K562 (cell line): Measurements from ENCODE around the gene MPIG6B. TPM values are rescaled to one million over a fixed set of nuclear protein-coding genes. Genes with fewer than 3 reads are reported as not detected.

Experiments
- COPS2 ChIP-seq: fragments of 450-650 bp; conservative IDR thresholded peaks from 2 replicates; pipeline ENCODE4 v1.6.1; 2016; ENCODE audit warnings: mild to moderate bottlenecking, moderate library complexity
- CREBBP ChIP-seq: IDR thresholded peaks from one replicate; pipeline ENCODE4 v1.6.1; 2012; ENCODE audit warnings: low read depth, mild to moderate bottlenecking, control low read depth, inconsistent platforms, low read length
- CTCFL ChIP-seq: IDR thresholded peaks from 2 replicates; pipeline ENCODE4 v1.6.1; 2011; ENCODE audit warnings: borderline replicate concordance, low read depth, mild to moderate bottlenecking, moderate library complexity, low read length; ENCODE audit not compliant: insufficient read depth, poor library complexity, severe bottlenecking
- DNMT1 ChIP-seq: fragments of 450-650 bp; IDR thresholded peaks from 2 replicates; pipeline ENCODE4 v1.6.1; 2016; ENCODE audit warnings: antibody characterized with exemption, mild to moderate bottlenecking
- E2F3 ChIP-seq: fragments of 250-450 bp; sonication (Bioruptor Pico); IDR thresholded peaks from 2 replicates; pipeline ENCODE4 v1.4.0; 2020; ENCODE audit warnings: mild to moderate bottlenecking
- EGR1 ChIP-seq: fragments of 450-650 bp; conservative IDR thresholded peaks from 2 replicates; pipeline ENCODE4 v1.6.1; 2017; ENCODE audit warnings: mild to moderate bottlenecking
- ESRRA ChIP-seq: fragments of 450-650 bp; IDR thresholded peaks from 2 replicates; pipeline ENCODE4 v1.6.1; 2014; ENCODE audit warnings: low read depth, mild to moderate bottlenecking, moderate library complexity, borderline replicate concordance
- FIP1L1 ChIP-seq: fragments of 200-400 bp; formaldehyde crosslinking; IDR thresholded peaks from 2 replicates; pipeline ENCODE4 v1.6.1; 2018; ENCODE audit warnings: mild to moderate bottlenecking, low read depth, low read length; ENCODE audit not compliant: poor library complexity, severe bottlenecking
- HINFP ChIP-seq: fragments of 450-650 bp; conservative IDR thresholded peaks from 2 replicates; pipeline ENCODE4 v1.6.1; 2016; ENCODE audit warnings: missing genetic modification characterization, low read depth, mild to moderate bottlenecking, control low read depth, missing compliant biosample characterization
- JUNB ChIP-seq: fragments of 450-650 bp; formaldehyde crosslinking; conservative IDR thresholded peaks from 2 replicates; pipeline ENCODE4 v1.4.0; 2020; ENCODE audit warnings: mild to moderate bottlenecking
- MCM7 ChIP-seq, 2 experiments: fragments of 450-650 bp; IDR thresholded peaks; 2 replicates each; pipeline ENCODE4 v1.6.1; 2016 to 2018
- MTA1 ChIP-seq: fragments of 450-650 bp; IDR thresholded peaks from 2 replicates; pipeline ENCODE4 v1.6.1; 2017; ENCODE audit warnings: borderline replicate concordance
- RB1 ChIP-seq: fragments of 450-650 bp; IDR thresholded peaks from 2 replicates; pipeline ENCODE4 v1.6.1; 2017; ENCODE audit warnings: low read depth, mild to moderate bottlenecking
- RBFOX2 ChIP-seq: fragments of 200-400 bp; formaldehyde crosslinking; IDR thresholded peaks from 2 replicates; pipeline ENCODE4 v1.6.1; 2017; ENCODE audit warnings: low read depth, mild to moderate bottlenecking, low read length, moderate library complexity
- RUNX1 ChIP-seq: sonication (generic); IDR thresholded peaks from 2 replicates; pipeline ENCODE4 v1.6.1; 2016; ENCODE audit warnings: antibody characterized with exemption, low read depth
- SAP30 ChIP-seq: fragments of 200-600 bp; sonication (generic); IDR thresholded peaks from 2 replicates; pipeline ENCODE4 v1.6.1; 2012; ENCODE audit warnings: borderline replicate concordance, low read depth, mild to moderate bottlenecking, moderate library complexity, low read length, control low read depth, inconsistent platforms; ENCODE audit not compliant: insufficient read depth, poor library complexity, severe bottlenecking
- SP2 ChIP-seq: IDR thresholded peaks from 2 replicates; pipeline ENCODE4 v1.6.1; 2011; ENCODE audit warnings: mild to moderate bottlenecking, low read depth, low read length, moderate library complexity; ENCODE audit not compliant: poor library complexity, severe bottlenecking; ENCODE audit errors: extremely low read depth
- SRSF9 ChIP-seq: fragments of 200-400 bp; formaldehyde crosslinking; IDR thresholded peaks from 2 replicates; pipeline ENCODE4 v1.6.1; 2017; ENCODE audit warnings: low read depth, low read length, borderline replicate concordance
- STAG1 ChIP-seq: sonication (generic); formaldehyde crosslinking; IDR thresholded peaks from 2 replicates; pipeline ENCODE4 v1.5.0; 2020; ENCODE audit warnings: missing genetic modification reagents, borderline replicate concordance
- THAP12 ChIP-seq: fragments of 250-450 bp; sonication (Bioruptor Pico); IDR thresholded peaks from 2 replicates; pipeline ENCODE4 v1.9.0; 2021; ENCODE audit warnings: mild to moderate bottlenecking, inconsistent platforms
- ZNF124 ChIP-seq: sonication (generic); formaldehyde crosslinking; IDR thresholded peaks from 2 replicates; pipeline ENCODE4 v1.8.1; 2022; ENCODE audit warnings: missing genetic modification reagents
- ZNF263 ChIP-seq: sonication (generic); formaldehyde crosslinking; IDR thresholded peaks from 2 replicates; pipeline ENCODE4 v1.8.0; 2022; ENCODE audit warnings: mild to moderate bottlenecking, missing genetic modification reagents, borderline replicate concordance
- ZNF311 ChIP-seq: fragments of 250-450 bp; sonication (Bioruptor Pico); IDR thresholded peaks from 2 replicates; pipeline ENCODE4 v1.4.0; 2020; ENCODE audit warnings: mild to moderate bottlenecking, moderate library complexity
- ZNF316 ChIP-seq: fragments of 450-650 bp; IDR thresholded peaks from 2 replicates; pipeline ENCODE4 v1.6.1; 2016
- ZNF717 ChIP-seq: fragments of 250-450 bp; sonication (Bioruptor Pico); IDR thresholded peaks from 2 replicates; pipeline ENCODE4 v1.5.0; 2021
- ZNF785 ChIP-seq: fragments of 250-450 bp; sonication (Bioruptor Pico); IDR thresholded peaks from 2 replicates; pipeline ENCODE4 v1.4.0; 2020; ENCODE audit warnings: mild to moderate bottlenecking
- polyA plus RNA-seq, 8 experiments: library from polyadenylated mRNA; depleted of rRNA in 4 of 8; stranded (reverse) in 5 of 8; unstranded in 3 of 8; fragments of >200 nt; fragmentation: Nextera tagmentation in 2 of 8; fragmentation: Illumina TruSeq in 1 of 8; extraction: Ambion mirVana in 2 of 8; extraction: Trizol in 1 of 8; gene quantifications; 2 replicates each; pipeline versions ENCODE4 v1.2.1 to v1.2.3, GENCODE V29; 2011 to 2014; ENCODE audit warnings: inconsistent platforms in 1 of 8, missing spikeins in 1 of 8
- total RNA-seq, 7 experiments: library from RNA; depleted of rRNA in 6 of 7; stranded (reverse); fragments of >200 nt in 6 of 7; fragmentation: Illumina TruSeq in 2 of 7; extraction: Trizol in 2 of 7; gene quantifications; 2 replicates each; pipeline versions ENCODE4 v1.2.1 to v1.2.3, GENCODE V29; 2011 to 2021; ENCODE audit warnings: low replicate concordance in 1 of 7

MPIG6B gene
- total and polyA plus RNA-seq, 9 of the 15 experiments (the other 6 are each of a cell fraction or from before 2014, with no cell fraction given): 0.11 to 1.2 (median 0.28) TPM; not detected in 1

GRCh38 chr6:31687321-31687720 lies 35.9 kb upstream of the MPIG6B start (continued):
- no peak for TF ChIP-seq ZNF785 (CRISPR knock-in tag)
- TF ChIP-seq MTA1: no peak
- TF ChIP-seq RUNX1: peak; percentile 27
- no peak for TF ChIP-seq CTCFL
- no peak for TF ChIP-seq SAP30
- TF ChIP-seq ZNF263 (CRISPR knock-in tag): no peak
- TF ChIP-seq FIP1L1: no peak
- TF ChIP-seq E2F3 (CRISPR knock-in tag): no peak
- no peak for TF ChIP-seq DNMT1
- TF ChIP-seq MCM7 (IDR thresholded peaks at IDR 0.05): no peak
- no peak for TF ChIP-seq ZNF124
- no peak for TF ChIP-seq HINFP (tag)
- no peak for TF ChIP-seq ZNF311 (CRISPR knock-in tag)
- TF ChIP-seq RBFOX2: peak; percentile 34; the same call in 1 of the 2 replicates
- TF ChIP-seq RB1: no peak
- 0 out of 2 replicates have a peak, but pooled peaks have one; percentile 12 for TF ChIP-seq STAG1 (CRISPR knock-in tag)
- TF ChIP-seq SRSF9: no peak
- no peak for TF ChIP-seq JUNB
- TF ChIP-seq SP2: no peak
- no peak for TF ChIP-seq COPS2
- TF ChIP-seq CREBBP: no peak
- TF ChIP-seq ZNF717: no peak
- 0 out of 2 replicates have a peak, but pooled peaks have one; percentile 27 for TF ChIP-seq THAP12 (CRISPR knock-in tag)
- no peak for TF ChIP-seq EGR1
- no peak for TF ChIP-seq ZNF316
- no peak for TF ChIP-seq ESRRA
